ENCODE data around the gene FGB.

DNA sequence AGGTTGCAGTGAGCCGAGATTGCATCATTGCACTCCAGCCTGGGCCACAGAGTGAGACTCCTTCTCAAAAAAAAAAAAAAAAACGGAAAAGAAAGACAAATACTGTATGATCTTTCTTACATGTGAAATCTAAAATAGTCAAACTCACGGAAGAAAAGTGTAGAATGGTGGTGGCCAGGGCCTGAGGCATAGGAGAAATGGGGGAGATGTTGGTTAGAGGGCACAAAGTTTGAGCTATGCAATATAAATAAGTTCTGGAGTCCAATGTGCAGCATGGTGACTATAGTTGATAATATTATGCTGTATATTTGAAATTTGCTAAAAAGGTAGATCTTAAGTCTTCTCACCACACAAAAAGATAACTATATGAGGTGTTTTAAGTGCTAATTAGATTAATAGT, 29.1 kb downstream of the FGB start:
- TF ChIP-seq POLR2A (IDR thresholded peaks at IDR 0.05) = no peak
- TF ChIP-seq, protein P1, sequence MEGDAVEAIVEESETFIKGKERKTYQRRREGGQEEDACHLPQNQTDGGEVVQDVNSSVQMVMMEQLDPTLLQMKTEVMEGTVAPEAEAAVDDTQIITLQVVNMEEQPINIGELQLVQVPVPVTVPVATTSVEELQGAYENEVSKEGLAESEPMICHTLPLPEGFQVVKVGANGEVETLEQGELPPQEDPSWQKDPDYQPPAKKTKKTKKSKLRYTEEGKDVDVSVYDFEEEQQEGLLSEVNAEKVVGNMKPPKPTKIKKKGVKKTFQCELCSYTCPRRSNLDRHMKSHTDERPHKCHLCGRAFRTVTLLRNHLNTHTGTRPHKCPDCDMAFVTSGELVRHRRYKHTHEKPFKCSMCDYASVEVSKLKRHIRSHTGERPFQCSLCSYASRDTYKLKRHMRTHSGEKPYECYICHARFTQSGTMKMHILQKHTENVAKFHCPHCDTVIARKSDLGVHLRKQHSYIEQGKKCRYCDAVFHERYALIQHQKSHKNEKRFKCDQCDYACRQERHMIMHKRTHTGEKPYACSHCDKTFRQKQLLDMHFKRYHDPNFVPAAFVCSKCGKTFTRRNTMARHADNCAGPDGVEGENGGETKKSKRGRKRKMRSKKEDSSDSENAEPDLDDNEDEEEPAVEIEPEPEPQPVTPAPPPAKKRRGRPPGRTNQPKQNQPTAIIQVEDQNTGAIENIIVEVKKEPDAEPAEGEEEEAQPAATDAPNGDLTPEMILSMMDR (IDR thresholded peaks at IDR 0.05) = no peak
